Mononuclear cell (primary cell): Measurements from ENCODE around the gene DMAC1. TPM values are rescaled to one million over a fixed set of nuclear protein-coding genes. Genes with fewer than 3 reads are reported as not detected.

Experiments used
- H3K27me3 ChIP-seq: 2 replicates; pipeline ENCODE4 v1.6.0; 2011; ENCODE audit warnings: low read length, control low read depth; ENCODE audit not compliant: insufficient read depth
- H3K4me1 ChIP-seq: 2 replicates; pipeline ENCODE4 v1.5.1; 2011; ENCODE audit warnings: mild to moderate bottlenecking, low read length, control low read depth; ENCODE audit not compliant: insufficient read depth
- H3K4me3 ChIP-seq: 2 replicates; pipeline ENCODE4 v1.5.1; 2011; ENCODE audit warnings: mild to moderate bottlenecking, low read length, moderate library complexity
- H3K9me3 ChIP-seq: 2 replicates; pipeline ENCODE4 v1.5.1; 2011; ENCODE audit warnings: low read depth, mild to moderate bottlenecking, control low read depth, low read length
- total RNA-seq: library from RNA; depleted of rRNA; stranded (reverse); fragments of >200 nt; gene quantifications from one replicate; pipeline ENCODE4 v1.2.3, GENCODE V29; 2012

Gene DMAC1, protein sequence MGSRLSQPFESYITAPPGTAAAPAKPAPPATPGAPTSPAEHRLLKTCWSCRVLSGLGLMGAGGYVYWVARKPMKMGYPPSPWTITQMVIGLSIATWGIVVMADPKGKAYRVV
- 2.5 TPM for total RNA-seq

- H3K4me3 ChIP-seq, result peak within 1 kb of the TSS; percentile 72
- H3K4me1 ChIP-seq, result peaks cover 9% of the 10 kb centered on the region
- no peaks in the 10 kb centered on the region for H3K27me3 ChIP-seq
- H3K9me3 ChIP-seq, result no peaks in the 10 kb centered on the region
These were observed at the start of gene DMAC1 for GRCh38 chr9:7799234-7799943. TSS of gene DMAC1 (minus strand) at chr9:7799778. CDS start at chr9:7799734, 44 bp downstream.

DNA sequence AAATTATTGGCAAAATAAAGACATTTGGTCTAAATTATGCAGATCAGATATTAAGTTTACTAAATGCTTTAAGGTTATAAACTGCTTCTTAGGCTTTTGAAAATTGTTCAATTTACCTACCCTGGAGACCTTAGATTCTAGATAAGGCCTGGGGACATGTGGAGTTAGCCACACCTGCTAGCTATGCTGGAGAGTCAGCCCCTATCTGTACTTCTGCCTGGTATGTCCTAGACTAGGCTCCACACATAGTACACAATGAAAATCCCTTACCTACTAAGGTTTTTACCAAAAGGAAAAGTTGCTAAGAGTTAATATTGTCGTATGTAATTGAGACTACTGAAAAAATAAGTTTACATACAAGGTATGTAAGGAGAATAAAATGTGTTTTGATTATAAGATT is 49.8 kb upstream of the DMAC1 start:
- Histone ChIP-seq H3K4me3 (no peak overlapping the region), H3K4me1 (no peaks in the 10 kb centered on the region), H3K9me3 (no peaks in the 10 kb centered on the region), H3K27me3 (no peaks in the 10 kb centered on the region)

DNA sequence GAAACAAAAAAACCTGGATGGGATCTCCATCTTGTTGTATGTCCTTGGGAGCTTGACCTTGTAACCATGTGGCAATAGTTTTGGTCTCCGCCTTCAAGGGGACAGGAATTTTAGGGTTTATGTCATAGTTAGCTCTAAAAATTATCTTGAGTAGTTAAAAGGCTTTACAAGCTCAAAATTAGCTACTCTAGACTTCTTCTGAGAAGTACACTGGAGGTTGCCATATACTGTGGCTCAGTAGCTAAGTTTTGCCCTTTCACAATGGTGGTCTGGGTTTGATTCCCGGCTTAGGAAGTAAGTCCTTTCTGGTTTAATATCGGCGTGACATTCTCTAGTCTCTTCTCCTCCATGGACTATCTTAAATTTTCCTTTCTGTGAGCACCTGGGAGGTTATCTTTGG is 48.9 kb upstream of the DMAC1 start:
- Histone ChIP-seq H3K4me1 (no peaks in the 10 kb centered on the region), H3K27me3 (no peaks in the 10 kb centered on the region), H3K9me3 (no peaks in the 10 kb centered on the region), H3K4me3 (no peak overlapping the region)

GRCh38 chr9:7844242-7844641 is 44.7 kb upstream of the DMAC1 start:
- H3K9me3 ChIP-seq, result no peaks in the 10 kb centered on the region
- no peak overlapping the region for H3K4me3 ChIP-seq
- no peaks in the 10 kb centered on the region for H3K4me1 ChIP-seq
- no peaks in the 10 kb centered on the region for H3K27me3 ChIP-seq

DNA sequence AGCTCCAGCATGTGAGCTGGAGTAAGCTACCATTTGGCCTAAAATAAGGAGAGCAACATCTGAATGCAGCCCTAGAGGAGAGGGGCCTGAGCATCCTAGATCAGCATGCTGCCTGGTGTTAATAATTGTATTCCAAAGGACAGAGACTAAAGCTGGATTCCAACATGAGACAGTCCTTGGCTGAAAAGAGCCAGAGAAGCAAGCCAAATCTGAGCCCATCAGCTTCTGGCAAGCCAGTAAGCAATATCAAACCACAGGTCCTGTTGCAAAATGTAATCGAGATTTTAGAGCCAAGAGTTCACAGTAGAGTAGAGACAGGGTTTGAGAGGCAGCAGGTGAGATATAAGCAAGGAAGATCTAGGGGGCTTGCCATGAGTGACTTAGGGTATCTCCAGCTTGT is 42.3 kb upstream of the DMAC1 start:
- H3K4me1 ChIP-seq, result no peaks in the 10 kb centered on the region

DNA sequence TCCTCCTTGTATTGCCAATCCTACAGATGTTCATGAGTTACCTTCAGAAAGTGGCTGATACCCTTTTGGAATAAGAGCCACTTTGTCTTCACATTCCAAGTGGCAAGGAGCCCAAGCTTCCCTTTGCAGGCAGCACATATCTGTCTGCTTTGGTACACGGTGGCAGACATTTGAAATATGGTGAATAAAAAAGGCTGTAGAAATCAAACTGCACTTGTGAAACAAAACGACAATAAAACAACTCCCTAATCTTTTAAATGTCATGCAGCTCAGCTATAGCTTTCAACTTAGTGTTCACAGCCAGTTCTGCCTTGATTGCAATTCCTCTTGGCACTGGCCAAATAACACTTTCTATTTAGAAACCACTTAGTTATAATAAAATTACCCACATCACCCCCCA is 35.0 kb upstream of the DMAC1 start:
- Histone ChIP-seq H3K4me3 (no peak overlapping the region), H3K4me1 (no peaks in the 10 kb centered on the region), H3K9me3 (no peaks in the 10 kb centered on the region), H3K27me3 (no peaks in the 10 kb centered on the region)

More for the DNA sequence above, 42.3 kb upstream of the DMAC1 start:
- Histone ChIP-seq H3K4me3 (no peak overlapping the region), H3K27me3 (no peaks in the 10 kb centered on the region), H3K9me3 (no peaks in the 10 kb centered on the region)

- Histone ChIP-seq H3K4me1 (no peaks in the 10 kb centered on the region), H3K9me3 (no peaks in the 10 kb centered on the region), H3K27me3 (no peaks in the 10 kb centered on the region), H3K4me3 (no peak overlapping the region)
These were observed 28.8 kb upstream of the DMAC1 start for GRCh38 chr9:7828334-7828733.

DNA sequence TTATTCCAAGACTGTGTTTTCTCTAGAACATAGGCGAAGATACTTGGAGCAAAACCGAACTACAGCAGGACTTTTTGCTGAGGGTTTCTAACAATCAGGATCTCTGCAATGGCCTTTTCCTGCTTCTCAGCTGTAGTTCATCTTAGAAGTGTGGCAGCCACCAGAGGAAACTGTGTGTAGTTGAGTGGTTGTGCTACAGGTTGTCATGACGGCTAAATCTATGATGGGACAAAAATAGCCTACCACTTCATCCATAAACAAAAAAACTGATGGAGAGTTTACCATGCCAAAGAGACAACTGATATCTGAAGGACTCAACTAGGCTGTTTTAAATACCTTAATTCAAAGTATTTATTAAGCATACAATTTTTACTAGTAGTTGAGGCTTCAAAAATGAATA is 28.2 kb upstream of the DMAC1 start:
- no peaks in the 10 kb centered on the region for H3K4me1 ChIP-seq
- no peaks in the 10 kb centered on the region for H3K9me3 ChIP-seq
- no peaks in the 10 kb centered on the region for H3K27me3 ChIP-seq
- no peak overlapping the region for H3K4me3 ChIP-seq

GRCh38 chr9:7827056-7827455 is 27.5 kb upstream of the DMAC1 start:
- Histone ChIP-seq H3K27me3 (no peaks in the 10 kb centered on the region), H3K9me3 (no peaks in the 10 kb centered on the region), H3K4me1 (no peaks in the 10 kb centered on the region), H3K4me3 (no peak overlapping the region)

DNA sequence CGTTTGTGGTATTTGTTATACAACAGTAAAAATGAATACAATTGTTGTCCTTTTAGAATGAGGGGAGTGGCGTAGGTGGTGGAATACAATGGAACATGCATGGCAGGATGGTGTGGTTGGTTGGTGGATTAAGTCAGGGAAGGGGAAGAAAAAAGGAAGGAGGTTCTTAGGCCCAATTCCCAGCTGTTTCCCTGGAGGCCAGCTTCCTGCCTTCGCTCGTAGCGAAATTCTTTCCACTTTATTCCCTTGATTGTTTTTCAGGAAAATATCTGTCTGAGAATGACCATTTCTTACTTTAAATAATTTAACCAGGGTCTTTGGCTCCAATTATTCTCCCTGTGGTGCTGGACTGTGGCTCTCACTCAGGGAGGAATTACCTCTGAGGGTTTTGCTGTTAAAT is 24.1 kb upstream of the DMAC1 start:
- Histone ChIP-seq H3K4me3 (no peak overlapping the region), H3K27me3 (no peaks in the 10 kb centered on the region), H3K4me1 (no peaks in the 10 kb centered on the region), H3K9me3 (no peaks in the 10 kb centered on the region)

DNA sequence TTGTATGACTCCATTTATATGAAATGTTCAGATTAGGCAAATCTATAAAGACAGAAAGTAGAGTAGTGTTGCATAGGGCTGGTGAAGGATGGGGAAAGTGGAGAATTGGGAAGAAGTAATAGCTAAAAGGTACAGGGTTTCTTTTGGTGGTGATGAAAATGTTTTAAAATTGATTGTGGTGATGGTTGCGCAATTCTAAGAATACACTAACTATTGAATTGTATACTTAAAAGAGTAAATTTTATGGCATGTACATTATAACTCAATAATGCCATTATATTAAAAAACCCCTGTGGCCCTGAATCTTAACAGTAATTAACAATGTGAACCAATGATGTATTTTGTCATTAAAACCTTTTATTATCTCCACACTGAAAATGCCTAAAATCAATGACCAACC is 20.4 kb upstream of the DMAC1 start:
- no peaks in the 10 kb centered on the region for H3K9me3 ChIP-seq
- no peak overlapping the region for H3K4me3 ChIP-seq
- H3K27me3 ChIP-seq, result no peaks in the 10 kb centered on the region
- no peaks in the 10 kb centered on the region for H3K4me1 ChIP-seq

DNA sequence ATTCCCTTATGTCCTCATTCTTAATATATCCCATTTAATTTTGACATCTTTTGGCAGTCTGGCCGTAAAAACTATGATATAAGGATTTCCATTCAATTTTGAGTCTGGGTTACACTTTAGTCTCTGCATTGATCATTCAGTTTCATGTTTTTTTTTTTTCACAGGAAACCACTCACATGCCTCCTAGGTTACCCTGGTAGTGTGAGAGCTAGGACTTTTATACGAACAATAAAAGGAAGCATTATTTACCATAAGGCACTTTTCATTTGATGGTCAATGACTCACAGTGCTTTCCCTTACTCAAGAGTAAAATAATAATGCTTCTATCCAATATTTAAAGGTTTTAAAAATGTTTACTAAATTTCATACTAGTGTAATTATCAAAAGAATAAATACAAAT is 16.4 kb upstream of the DMAC1 start:
- H3K9me3 ChIP-seq, result no peaks in the 10 kb centered on the region
- no peak overlapping the region for H3K4me3 ChIP-seq
- H3K4me1 ChIP-seq, result no peaks in the 10 kb centered on the region
- no peaks in the 10 kb centered on the region for H3K27me3 ChIP-seq

DNA sequence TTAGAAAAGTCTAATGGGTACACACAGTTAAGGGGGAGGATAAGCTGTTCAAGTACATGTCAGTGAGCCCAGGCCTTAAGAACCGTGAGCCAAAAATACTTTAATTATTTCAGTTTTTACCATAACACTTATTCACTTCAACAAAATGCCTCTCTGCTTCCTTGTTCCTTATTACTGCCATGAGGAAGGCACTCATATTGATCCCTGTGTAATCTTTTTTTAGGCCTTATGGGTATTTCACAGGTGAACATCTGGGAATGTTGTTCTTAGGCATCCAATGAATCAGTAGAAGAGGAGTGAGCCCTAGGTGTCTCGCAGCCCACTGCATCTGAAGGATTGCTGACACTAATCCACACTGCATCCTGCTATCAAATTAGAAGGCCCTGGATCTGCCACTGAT is 13.5 kb upstream of the DMAC1 start:
- H3K4me3 ChIP-seq, result no peak overlapping the region
- no peaks in the 10 kb centered on the region for H3K27me3 ChIP-seq
- H3K4me1 ChIP-seq, result no peaks in the 10 kb centered on the region
- no peaks in the 10 kb centered on the region for H3K9me3 ChIP-seq

DNA sequence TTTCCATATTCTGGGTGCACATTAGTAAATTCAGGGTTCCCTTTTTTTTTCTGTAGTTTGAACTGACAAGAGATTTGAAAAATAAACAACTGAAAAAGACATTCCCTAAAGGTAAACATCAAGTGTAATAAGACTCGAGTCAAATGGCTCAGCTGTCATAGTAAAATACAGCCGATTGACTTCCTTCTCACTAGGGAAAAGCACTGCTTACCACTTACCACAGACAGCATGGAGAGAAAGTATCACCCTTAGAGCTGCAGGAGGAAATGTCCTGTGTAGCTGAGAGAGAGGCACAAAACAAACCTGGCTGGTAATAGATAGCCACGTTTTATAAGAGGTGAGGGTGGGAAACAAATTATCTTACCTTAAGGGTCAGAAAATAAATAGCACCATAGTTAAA is 12.1 kb upstream of the DMAC1 start:
- no peak overlapping the region for H3K4me3 ChIP-seq
- H3K9me3 ChIP-seq, result no peaks in the 10 kb centered on the region
- H3K27me3 ChIP-seq, result no peaks in the 10 kb centered on the region
- no peaks in the 10 kb centered on the region for H3K4me1 ChIP-seq

- H3K27me3 ChIP-seq, result no peaks in the 10 kb centered on the region
- peaks cover 9% of the 10 kb centered on the region for H3K4me1 ChIP-seq
- no peaks in the 10 kb centered on the region for H3K9me3 ChIP-seq
- no peak overlapping the region for H3K4me3 ChIP-seq
These were observed 3.1 kb upstream of the DMAC1 start for GRCh38 chr9:7802666-7803065.

DNA sequence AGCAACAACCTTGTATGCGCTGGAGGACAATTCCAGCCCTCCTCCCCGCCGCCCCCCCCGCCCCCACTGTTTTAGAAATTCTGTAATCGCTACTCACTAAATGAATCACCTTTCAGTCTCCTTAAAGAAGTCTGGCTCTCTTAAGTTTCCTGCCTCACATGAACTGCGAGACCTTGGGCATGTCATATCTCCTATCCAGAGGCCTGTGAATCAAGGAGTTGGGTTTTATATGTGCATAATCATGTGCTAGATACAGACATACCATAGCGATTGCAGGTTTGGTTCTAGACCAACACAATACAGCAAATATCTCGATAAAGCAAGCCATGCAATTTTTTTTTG is 337 bp upstream of the DMAC1 start:
- Histone ChIP-seq H3K4me1 (peaks cover 9% of the 10 kb centered on the region), H3K9me3 (no peaks in the 10 kb centered on the region), H3K27me3 (no peaks in the 10 kb centered on the region), H3K4me3 (peak overlapping the region; percentile 72)
